ENCODE data around the gene CPNE6. TPM values are rescaled to one million over a fixed set of nuclear protein-coding genes. Genes with fewer than 3 reads are reported as not detected.

The CPNE6 gene
- polyA plus RNA-seq, 2 of the 4 experiments (the other 2 are of a cell fraction) = not detected

GRCh38 chr14:24084440-24084839 is 13.1 kb downstream of the CPNE6 start:
- Histone ChIP-seq H3K27ac (no peak overlapping the region), H3K4me2 (no peak overlapping the region), H3K9me3 (no peaks in the 10 kb centered on the region), H3K4me3 (no peak overlapping the region), H3K4me1 (peaks cover 15% of the 10 kb centered on the region)
- WGBS (ENCODE audit: missing lambda C conversion rate) = 82% methylated on average over 2 of the region's 2 CpGs
- CTCF ChIA-PET = interaction anchor here (0.7 to 8.4 kb wide), 6 partner anchors 11 to 201 kb away, joined by 3 to 106 read pairs (median 9); no protein-coding TSS in a partner anchor
- POLR2A ChIA-PET = no interaction called here
- DNase-seq (ENCODE audit: low read depth in 1 of 2, low spot score in 1 of 2) (no peak), FAIRE-seq (no peak), ATAC-seq (no peak)
- TF ChIP-seq HMGXB4 (CRISPR knock-in tag; IDR thresholded peaks at IDR 0.05; ENCODE audit: borderline replicate concordance) (no peak), USF2 (IDR thresholded peaks at IDR 0.05) (no peak), CBX8 (IDR thresholded peaks at IDR 0.05) (no peak), ZFP36 (IDR thresholded peaks at IDR 0.05; ENCODE audit: borderline replicate concordance, partially characterized antibody) (no peak), BHLHE40 (IDR thresholded peaks at IDR 0.05; ENCODE audit: low read depth, low read length) (no peak), ELK1 (IDR thresholded peaks at IDR 0.05; ENCODE audit: low read depth, low read length) (no peak), HEYL (CRISPR knock-in tag; IDR thresholded peaks at IDR 0.05) (no peak), JUNB (IDR thresholded peaks at IDR 0.05) (no peak), HES2 (IDR thresholded peaks at IDR 0.05) (no peak), FOSB (CRISPR knock-in tag; IDR thresholded peaks at IDR 0.05) (no peak), ZSCAN20 (CRISPR knock-in tag; IDR thresholded peaks at IDR 0.05) (no peak)

- no peak for TF ChIP-seq BCL3 (IDR thresholded peaks at IDR 0.05)
- no peak for TF ChIP-seq TFCP2L1 (CRISPR knock-in tag; IDR thresholded peaks at IDR 0.05)
- TF ChIP-seq CTCF (IDR thresholded peaks at IDR 0.05) = no peak
- TF ChIP-seq CBX8 (IDR thresholded peaks at IDR 0.05) = no peak
- no peak for TF ChIP-seq FOSL2 (IDR thresholded peaks at IDR 0.05)
- no peak for TF ChIP-seq FOSL2 (CRISPR knock-in tag; IDR thresholded peaks at IDR 0.05)
- TF ChIP-seq EHF (CRISPR knock-in tag; IDR thresholded peaks at IDR 0.05) = no peak
- no peak for TF ChIP-seq JUNB (IDR thresholded peaks at IDR 0.05)
- TF ChIP-seq KDM1A (IDR thresholded peaks at IDR 0.05; ENCODE audit: low read depth) = no peak
- TF ChIP-seq NFE2L2 (conservative IDR thresholded peaks at IDR 0.05; ENCODE audit: low read length) = no peak
- TF ChIP-seq ZFP36 (IDR thresholded peaks at IDR 0.05; ENCODE audit: borderline replicate concordance, partially characterized antibody) = no peak
- TF ChIP-seq EHMT2 (IDR thresholded peaks at IDR 0.05; ENCODE audit: low read depth) = no peak
- no peak for TF ChIP-seq HEYL (CRISPR knock-in tag; IDR thresholded peaks at IDR 0.05)
- TF ChIP-seq ZNF302 (CRISPR knock-in tag; IDR thresholded peaks at IDR 0.05) = no peak
- TF ChIP-seq EP300 (IDR thresholded peaks at IDR 0.05) = no peak
- no peak for TF ChIP-seq HDAC2 (IDR thresholded peaks at IDR 0.05)
- no peak overlapping the region for H3K4me3 ChIP-seq
- H3K9me3 ChIP-seq = no peaks in the 10 kb centered on the region
- 90% methylated on average over 3 of the region's 3 CpGs for WGBS (ENCODE audit: missing lambda C conversion rate)
- no peak overlapping the region for H3K4me2 ChIP-seq
- H3K27ac ChIP-seq = no peak overlapping the region
- FAIRE-seq (no peak), ATAC-seq (no peak), DNase-seq (ENCODE audit: low read depth in 1 of 2, low spot score in 1 of 2) (no peak)
- ChIA-PET CTCF (interaction anchor here (1.4 to 8.4 kb wide), 6 partner anchors 10 to 28 kb away, joined by 3 to 106 read pairs (median 10); no protein-coding TSS in a partner anchor), POLR2A (no interaction called here)
- H3K4me1 ChIP-seq = peaks cover 12% of the 10 kb centered on the region
These were observed 13.9 kb downstream of the CPNE6 start for GRCh38 chr14:24085215-24085614.

All from A549 (cell line).